Measurements from ENCODE around the gene TRRAP.

TRRAP gene

GRCh38 chr7:99008921-99009530 is 130.7 kb downstream of the TRRAP start:
- no peak for DNase-seq

- DNase-seq: no peak
Measured at GRCh38 chr7:99010281-99010680, 131.9 kb downstream of the TRRAP start.

- DNase-seq: no peak
Measured at GRCh38 chr7:99011341-99011705, 133.0 kb downstream of the TRRAP start.

- DNase-seq: no peak
Measured at GRCh38 chr7:99011706-99012404, 133.5 kb downstream of the TRRAP start.

- no peak for DNase-seq
Measured at GRCh38 chr7:99012722-99013121, 134.4 kb downstream of the TRRAP start.

- peak; percentile 20 for DNase-seq
Measured at GRCh38 chr7:99013266-99014112, 135.2 kb downstream of the TRRAP start.

- peak; percentile 24 for DNase-seq
Measured at GRCh38 chr7:99014113-99014985, 136.0 kb downstream of the TRRAP start.

- no peak for DNase-seq
Measured at GRCh38 chr7:99016196-99016595, 137.9 kb downstream of the TRRAP start.

- no peak for DNase-seq
Measured at GRCh38 chr7:99019523-99020412, 141.4 kb downstream of the TRRAP start.

GRCh38 chr7:99020413-99020715 is 142.0 kb downstream of the TRRAP start:
- DNase-seq: no peak

- DNase-seq: no peak
Measured at GRCh38 chr7:99021941-99022560, 143.7 kb downstream of the TRRAP start.

- no peak for DNase-seq
Measured at GRCh38 chr7:99024066-99024465, 145.7 kb downstream of the TRRAP start.

- no peak for DNase-seq
Measured at GRCh38 chr7:99027241-99027640, 148.9 kb downstream of the TRRAP start.

GRCh38 chr7:99027841-99028240 is 149.5 kb downstream of the TRRAP start:
- no peak for DNase-seq

GRCh38 chr7:99028261-99028973 is 150.1 kb downstream of the TRRAP start:
- no peak for DNase-seq

- DNase-seq: no peak
Measured at GRCh38 chr7:99029466-99030435, 151.4 kb downstream of the TRRAP start.

- no peak for DNase-seq
Measured at GRCh38 chr7:99030457-99030856, 152.1 kb downstream of the TRRAP start.

- no peak for DNase-seq
Measured at GRCh38 chr7:99030951-99031350, 152.6 kb downstream of the TRRAP start.

- no peak for DNase-seq
Measured at GRCh38 chr7:99031496-99031895, 153.2 kb downstream of the TRRAP start.

GRCh38 chr7:99032928-99033327 is 154.6 kb downstream of the TRRAP start:
- DNase-seq: no peak

All from right forelimb (tissue), 1 donor.